AG09309 (cell line): ENCODE results near the gene TFE3.

Experiments
- DNase-seq: peaks from one replicate; pipeline ENCODE4 v3.0.0-alpha.2; 2010; ENCODE audit warnings: low read depth
- H3K4me3 ChIP-seq: 2 replicates; pipeline ENCODE4 v1.5.1; 2011; ENCODE audit warnings: mild to moderate bottlenecking, low read depth, low read length, moderate library complexity; ENCODE audit not compliant: control insufficient read depth
- CTCF ChIP-seq: IDR thresholded peaks from 2 replicates; pipeline ENCODE4 v1.5.1; 2011; ENCODE audit warnings: mild to moderate bottlenecking, low read depth, low read length, inconsistent platforms; ENCODE audit not compliant: insufficient read depth, control insufficient read depth; ENCODE audit errors: missing control alignments

TFE3 gene

GRCh38 chrX:49073601-49074575, 30.7 kb upstream of the TFE3 start, which contains the start of gene PRAF2:
Gene PRAF2 (minus strand): TSS chrX:49074002. CDS start chrX:49073987, 15 bp downstream.
- TF ChIP-seq CTCF = no peak
- H3K4me3 ChIP-seq = peak within 1 kb of the TSS; percentile 75
- DNase-seq = peak; percentile 61

GRCh38 chrX:49072712-49073095, 29.5 kb upstream of the TFE3 start:
- no peak for TF ChIP-seq CTCF
- peak overlapping the region; percentile 75 for H3K4me3 ChIP-seq
- no peak for DNase-seq

- no peak for TF ChIP-seq CTCF
- H3K4me3 ChIP-seq = peak overlapping the region; percentile 75
- no peak for DNase-seq
Measured at GRCh38 chrX:49071877-49072711, 28.9 kb upstream of the TFE3 start.

- no peak for DNase-seq
Measured at GRCh38 chrX:49070988-49071387, 27.8 kb upstream of the TFE3 start.

GRCh38 chrX:49069038-49069437, 25.9 kb upstream of the TFE3 start:
- no peak overlapping the region for H3K4me3 ChIP-seq
- TF ChIP-seq CTCF = no peak
- no peak for DNase-seq

More at GRCh38 chrX:49070988-49071387, 27.8 kb upstream of the TFE3 start:
- no peak overlapping the region for H3K4me3 ChIP-seq
- no peak for TF ChIP-seq CTCF

- DNase-seq = no peak
- no peak for TF ChIP-seq CTCF
Measured at GRCh38 chrX:49067285-49068120, 24.3 kb upstream of the TFE3 start.

More at GRCh38 chrX:49067285-49068120, 24.3 kb upstream of the TFE3 start:
- no peak overlapping the region for H3K4me3 ChIP-seq
